Left kidney (tissue), 8 donors: ENCODE measurements around the gene PCIF1. TPM values are rescaled to one million over a fixed set of nuclear protein-coding genes. Genes with fewer than 3 reads are reported as not detected.

Source experiments
- DNase-seq: peaks from one replicate; pipeline ENCODE4 v3.0.0-alpha.2; 2013
- long read RNA-seq, 8 donors: transcript quantifications; one replicate each; lab custom pipeline, GENCODE V29; 2026
- polyA plus RNA-seq: library from polyadenylated mRNA; unstranded; fragments of 120-200 nt; gene quantifications from one replicate; pipeline ENCODE4 v1.2.1, GENCODE V29; 2013; ENCODE audit not compliant: insufficient read length

PCIF1 gene
- polyA plus RNA-seq = 44.9 TPM
- long read RNA-seq, donor 1, transcript PCIF1-201 (17 exons, 2,747 nt) = major isoform, 8 of 34 reads
- long read RNA-seq, donor 1, transcript PCIF1-203 (2 exons, 627 nt) = major isoform, 8 of 34 reads
- long read RNA-seq, donor 1, partial matches to known transcripts = 17 of 34 reads
- long read RNA-seq, donor 1, other reads (novel, unspliced or antisense) = 0 of 34 reads
- long read RNA-seq, donor 2, transcript PCIF1-201 (17 exons, 2,747 nt) = major isoform, 13 of 26 reads
- long read RNA-seq, donor 2, partial matches to known transcripts = 11 of 26 reads
- long read RNA-seq, donor 2, other reads (novel, unspliced or antisense) = 0 of 26 reads
- long read RNA-seq, donor 3, transcript PCIF1-203 (2 exons, 627 nt) = major isoform, 7 of 18 reads
- long read RNA-seq, donor 3, partial matches to known transcripts = 7 of 18 reads
- long read RNA-seq, donor 3, other reads (novel, unspliced or antisense) = 0 of 18 reads
- long read RNA-seq, donor 4 = 0 reads
- long read RNA-seq, donor 5, transcript PCIF1-201 (17 exons, 2,747 nt) = major isoform, 9 of 27 reads
- long read RNA-seq, donor 5, transcript PCIF1-203 (2 exons, 627 nt) = minor isoform, 7 of 27 reads
- long read RNA-seq, donor 5, partial matches to known transcripts = 11 of 27 reads
- long read RNA-seq, donor 5, other reads (novel, unspliced or antisense) = 0 of 27 reads
- long read RNA-seq, donor 6, transcript PCIF1-203 (2 exons, 627 nt) = minor isoform, 10 of 33 reads
- long read RNA-seq, donor 6, transcript PCIF1-201 (17 exons, 2,747 nt) = major isoform, 11 of 33 reads
- long read RNA-seq, donor 6, partial matches to known transcripts = 11 of 33 reads
- long read RNA-seq, donor 6, other reads (novel, unspliced or antisense) = 0 of 33 reads
- long read RNA-seq, donor 7, transcript PCIF1-201 (17 exons, 2,747 nt) = major isoform, 8 of 14 reads
- long read RNA-seq, donor 7, partial matches to known transcripts = 6 of 14 reads
- long read RNA-seq, donor 7, other reads (novel, unspliced or antisense) = 0 of 14 reads
- long read RNA-seq, donor 8, transcript PCIF1-201 (17 exons, 2,747 nt) = major isoform, 8 of 16 reads
- long read RNA-seq, donor 8, partial matches to known transcripts = 6 of 16 reads
- long read RNA-seq, donor 8, other reads (novel, unspliced or antisense) = 0 of 16 reads

- peak; percentile 98 for DNase-seq
These were observed at the start of gene PCIF1 for GRCh38 chr20:45934586-45935415. PCIF1 (plus strand) TSS chr20:45934683; CDS start chr20:45939000, 4,317 bp downstream.

GRCh38 chr20:45886590-45887345, 47.7 kb upstream of the PCIF1 start:
- no peak for DNase-seq

- DNase-seq = no peak
These were observed 47.2 kb upstream of the PCIF1 start, which contains the start of gene SPATA25 for GRCh38 chr20:45887346-45887715. SPATA25 (minus strand) TSS chr20:45887622; CDS start chr20:45887590, 32 bp downstream.

- DNase-seq = no peak
These were observed 45.8 kb upstream of the PCIF1 start for GRCh38 chr20:45888681-45889080.

- DNase-seq = peak; percentile 89
These were observed 44.2 kb upstream of the PCIF1 start for GRCh38 chr20:45890077-45890984.

GRCh38 chr20:45890985-45891983, 43.2 kb upstream of the PCIF1 start, which contains the start of the genes CTSA and NEURL2:
CTSA (plus strand) TSS chr20:45891335; CDS start chr20:45891569, 234 bp downstream.
NEURL2 (minus strand) TSS chr20:45891208; CDS start chr20:45890991, 217 bp downstream.
- peak; percentile 91 for DNase-seq

- DNase-seq = no peak
These were observed 42.2 kb upstream of the PCIF1 start for GRCh38 chr20:45892049-45892825.

GRCh38 chr20:45892828-45893500, 41.5 kb upstream of the PCIF1 start:
- DNase-seq = no peak

- DNase-seq = no peak
These were observed 40.7 kb upstream of the PCIF1 start for GRCh38 chr20:45893831-45894230.

- no peak for DNase-seq
These were observed 39.7 kb upstream of the PCIF1 start for GRCh38 chr20:45894797-45895196.

- no peak for DNase-seq
These were observed 37.8 kb upstream of the PCIF1 start for GRCh38 chr20:45896641-45897161.

- no peak for DNase-seq
These were observed 37.2 kb upstream of the PCIF1 start for GRCh38 chr20:45897289-45897688.

- DNase-seq = no peak
These were observed 36.8 kb upstream of the PCIF1 start for GRCh38 chr20:45897692-45898091.

- no peak for DNase-seq
These were observed 36.2 kb upstream of the PCIF1 start for GRCh38 chr20:45898285-45898684.

- no peak for DNase-seq
These were observed 35.2 kb upstream of the PCIF1 start for GRCh38 chr20:45899046-45899835.
